Measurements from ENCODE around the gene SPDYE6.
A peak's percentile ranks its signal among the peaks of the same experiment; 100 is the strongest.
"Not testable (repeated sequence)": the region's sequence is repeated elsewhere in the genome, so short reads cannot be mapped to it uniquely, and the experiment has no call there.

SPDYE6 gene

GRCh38 chr7:102356344-102356743 lies at the start of gene SPDYE6:
Gene SPDYE6 (minus strand): TSS chr7:102356444. CDS start chr7:102356023, 421 bp downstream.
- DNase-seq (ENCODE audit: low read depth in 2 of 2) = not testable (repeated sequence)

- not testable (repeated sequence) for DNase-seq (ENCODE audit: low read depth in 2 of 2)
Observed at GRCh38 chr7:102404862-102405188, 48.6 kb upstream of the SPDYE6 start.

GRCh38 chr7:102404005-102404861 lies 48.0 kb upstream of the SPDYE6 start:
- DNase-seq (ENCODE audit: low read depth in 2 of 2) = no peak

- no peak for DNase-seq (ENCODE audit: low read depth in 2 of 2)
Observed at GRCh38 chr7:102403563-102403962, 47.3 kb upstream of the SPDYE6 start.

- no peak for DNase-seq (ENCODE audit: low read depth in 2 of 2)
Observed at GRCh38 chr7:102400360-102400759, 44.1 kb upstream of the SPDYE6 start.

GRCh38 chr7:102398543-102398942 lies 42.3 kb upstream of the SPDYE6 start:
- DNase-seq (ENCODE audit: low read depth in 2 of 2) = no peak

GRCh38 chr7:102396710-102397019 lies 40.4 kb upstream of the SPDYE6 start:
- DNase-seq (ENCODE audit: low read depth in 2 of 2) = no peak

GRCh38 chr7:102395873-102396709 lies 39.8 kb upstream of the SPDYE6 start, which contains the start of gene PRKRIP1:
Gene PRKRIP1 (plus strand): TSS chr7:102396363. CDS start chr7:102396412, 49 bp downstream.
- DNase-seq (ENCODE audit: low read depth in 2 of 2) = peak; percentile 72 to 75

GRCh38 chr7:102395592-102395872 lies 39.3 kb upstream of the SPDYE6 start:
- no peak for DNase-seq (ENCODE audit: low read depth in 2 of 2)

GRCh38 chr7:102393467-102393866 lies 37.2 kb upstream of the SPDYE6 start:
- DNase-seq (ENCODE audit: low read depth in 2 of 2) = no peak

- no peak for DNase-seq (ENCODE audit: low read depth in 2 of 2)
Observed at GRCh38 chr7:102392330-102392729, 36.1 kb upstream of the SPDYE6 start.

- DNase-seq (ENCODE audit: low read depth in 2 of 2) = peak; percentile 21 to 29
Observed at GRCh38 chr7:102390697-102391484, 34.6 kb upstream of the SPDYE6 start.

- DNase-seq (ENCODE audit: low read depth in 2 of 2) = no peak
Observed at GRCh38 chr7:102389810-102390209, 33.6 kb upstream of the SPDYE6 start.

- DNase-seq (ENCODE audit: low read depth in 2 of 2) = no peak
Observed at GRCh38 chr7:102387064-102387463, 30.8 kb upstream of the SPDYE6 start.

- DNase-seq (ENCODE audit: low read depth in 2 of 2) = not testable (repeated sequence)
Observed at GRCh38 chr7:102381696-102382425, 25.6 kb upstream of the SPDYE6 start.

- DNase-seq (ENCODE audit: low read depth in 2 of 2) = not testable (repeated sequence)
Observed at GRCh38 chr7:102380837-102381236, 24.6 kb upstream of the SPDYE6 start.

GRCh38 chr7:102376964-102377466 lies 20.8 kb upstream of the SPDYE6 start:
- no peak for DNase-seq (ENCODE audit: low read depth in 2 of 2)

- not testable (repeated sequence) for DNase-seq (ENCODE audit: low read depth in 2 of 2)
Observed at GRCh38 chr7:102372796-102373195, 16.6 kb upstream of the SPDYE6 start.

GRCh38 chr7:102370038-102370437 lies 13.8 kb upstream of the SPDYE6 start:
- not testable (repeated sequence) for DNase-seq (ENCODE audit: low read depth in 2 of 2)

- DNase-seq (ENCODE audit: low read depth in 2 of 2) = not testable (repeated sequence)
Observed at GRCh38 chr7:102365390-102365789, 9.1 kb upstream of the SPDYE6 start.

GRCh38 chr7:102364394-102364886 lies 8.2 kb upstream of the SPDYE6 start:
- not testable (repeated sequence) for DNase-seq (ENCODE audit: low read depth in 2 of 2)

Measured in fibroblast of skin of left quadriceps (primary cell).